ENCODE data around the gene ADAMTS16.

The ADAMTS16 gene

GRCh38 chr5:5363045-5363444 is 222.9 kb downstream of the ADAMTS16 start:
- Histone ChIP-seq H3K4me3 (ENCODE audit: insufficient read depth, low read depth, low read length) (no peak overlapping the region), H3K36me3 (ENCODE audit: control insufficient read depth, insufficient read depth, low read length) (no peaks in the 10 kb centered on the region), H3K27me3 (ENCODE audit: control insufficient read depth, insufficient read depth, low read length, poor library complexity, severe bottlenecking) (peaks cover 17% of the 10 kb centered on the region), H3K27ac (ENCODE audit: insufficient read depth, low read depth, low read length, poor library complexity, severe bottlenecking) (no peak overlapping the region), H3K9me3 (ENCODE audit: control insufficient read depth, low read length) (no peaks in the 10 kb centered on the region), H3K4me1 (ENCODE audit: control insufficient read depth, insufficient read depth, low read length) (peaks cover 37% of the 10 kb centered on the region)
- 92 to 100% methylated on average over 3 of the region's 3 CpGs for WGBS, 2 experiments

- Histone ChIP-seq H3K4me3 (ENCODE audit: insufficient read depth, low read depth, low read length) (no peak overlapping the region), H3K27ac (ENCODE audit: insufficient read depth, low read depth, low read length, poor library complexity, severe bottlenecking) (no peak overlapping the region), H3K27me3 (ENCODE audit: control insufficient read depth, insufficient read depth, low read length, poor library complexity, severe bottlenecking) (peaks cover 17% of the 10 kb centered on the region), H3K36me3 (ENCODE audit: control insufficient read depth, insufficient read depth, low read length) (no peaks in the 10 kb centered on the region), H3K4me1 (ENCODE audit: control insufficient read depth, insufficient read depth, low read length) (peaks cover 39% of the 10 kb centered on the region), H3K9me3 (ENCODE audit: control insufficient read depth, low read length) (no peaks in the 10 kb centered on the region)
- 62 to 70% methylated on average over 7 of the region's 7 CpGs for WGBS, 2 experiments
Measured at GRCh38 chr5:5364932-5365331, 224.8 kb downstream of the ADAMTS16 start.

- peaks cover 21% of the 10 kb centered on the region for H3K4me1 ChIP-seq (ENCODE audit: control insufficient read depth, insufficient read depth, low read length)
- no peak overlapping the region for H3K4me3 ChIP-seq (ENCODE audit: insufficient read depth, low read depth, low read length)
- H3K36me3 ChIP-seq (ENCODE audit: control insufficient read depth, insufficient read depth, low read length) = no peaks in the 10 kb centered on the region
- WGBS, 2 experiments = 91 to 93% methylated on average over 1 of the region's 1 CpG
- peaks cover 17% of the 10 kb centered on the region for H3K27me3 ChIP-seq (ENCODE audit: control insufficient read depth, insufficient read depth, low read length, poor library complexity, severe bottlenecking)
- no peak overlapping the region for H3K27ac ChIP-seq (ENCODE audit: insufficient read depth, low read depth, low read length, poor library complexity, severe bottlenecking)
- H3K9me3 ChIP-seq (ENCODE audit: control insufficient read depth, low read length) = no peaks in the 10 kb centered on the region
Measured at GRCh38 chr5:5367739-5368138, 227.6 kb downstream of the ADAMTS16 start.

- Histone ChIP-seq H3K27ac (ENCODE audit: insufficient read depth, low read depth, low read length, poor library complexity, severe bottlenecking) (no peak overlapping the region), H3K27me3 (ENCODE audit: control insufficient read depth, insufficient read depth, low read length, poor library complexity, severe bottlenecking) (peaks cover 5% of the 10 kb centered on the region), H3K4me1 (ENCODE audit: control insufficient read depth, insufficient read depth, low read length) (peaks cover 21% of the 10 kb centered on the region), H3K4me3 (ENCODE audit: insufficient read depth, low read depth, low read length) (no peak overlapping the region), H3K36me3 (ENCODE audit: control insufficient read depth, insufficient read depth, low read length) (no peaks in the 10 kb centered on the region), H3K9me3 (ENCODE audit: control insufficient read depth, low read length) (no peaks in the 10 kb centered on the region)
- WGBS, 2 experiments = 90 to 95% methylated on average over 4 of the region's 4 CpGs
Measured at GRCh38 chr5:5369051-5369605, 229.0 kb downstream of the ADAMTS16 start.

All from ectodermal cell (in vitro differentiated cells).